ENCODE measurements around the gene BCL2L1.

GRCh38 chr20:31738729-31739549 lies 16.3 kb upstream of the BCL2L1 start, which contains the start of gene TPX2:
- TF ChIP-seq CTCF (IDR thresholded peaks at IDR 0.05) (peak in 1 of 3 experiments; percentile 19), POLR2A (IDR thresholded peaks at IDR 0.05) (peak in 1 of 2 donors; percentile 52)

Measured in vagina (tissue), 2 donors.